NOMO-1 treated with dmso at 0.1 percent for 144 hours (cell line): ENCODE measurements around the gene MRPS10.
A peak's percentile ranks its signal among the peaks of the same experiment; 100 is the strongest.

Experiments used
- DNase-seq: peaks from one replicate; lab custom pipeline; 2025; ENCODE audit not compliant: unreplicated experiment; lab: John Stamatoyannopoulos, UW

The MRPS10 gene

GRCh38 chr6:42217519-42218367 is at the start of gene MRPS10:
TSS of gene MRPS10 (minus strand) at chr6:42217861. CDS start at chr6:42217849, 12 bp downstream.
- peak; percentile 88 for DNase-seq

GRCh38 chr6:42266538-42266937 is 48.9 kb upstream of the MRPS10 start:
- DNase-seq = no peak

GRCh38 chr6:42264852-42265390 is 47.3 kb upstream of the MRPS10 start:
- DNase-seq = no peak

GRCh38 chr6:42264162-42264851 is 46.6 kb upstream of the MRPS10 start:
- DNase-seq = no peak

GRCh38 chr6:42263165-42263728 is 45.6 kb upstream of the MRPS10 start:
- DNase-seq = no peak

- no peak for DNase-seq
Measured at GRCh38 chr6:42260972-42261371, 43.3 kb upstream of the MRPS10 start.

- DNase-seq = no peak
Measured at GRCh38 chr6:42260396-42260888, 42.8 kb upstream of the MRPS10 start.

GRCh38 chr6:42259841-42260395 is 42.3 kb upstream of the MRPS10 start:
- DNase-seq = no peak

- DNase-seq = no peak
Measured at GRCh38 chr6:42259286-42259685, 41.6 kb upstream of the MRPS10 start.

- DNase-seq = no peak
Measured at GRCh38 chr6:42257614-42258013, 40.0 kb upstream of the MRPS10 start.

- no peak for DNase-seq
Measured at GRCh38 chr6:42257063-42257462, 39.4 kb upstream of the MRPS10 start.

- no peak for DNase-seq
Measured at GRCh38 chr6:42255050-42255449, 37.4 kb upstream of the MRPS10 start.

GRCh38 chr6:42254505-42254904 is 36.8 kb upstream of the MRPS10 start:
- DNase-seq = no peak

GRCh38 chr6:42251911-42252637 is 34.4 kb upstream of the MRPS10 start:
- DNase-seq = no peak

GRCh38 chr6:42251500-42251899 is 33.8 kb upstream of the MRPS10 start:
- DNase-seq = no peak

GRCh38 chr6:42250274-42250931 is 32.7 kb upstream of the MRPS10 start:
- DNase-seq = no peak

GRCh38 chr6:42249279-42249678 is 31.6 kb upstream of the MRPS10 start:
- DNase-seq = no peak

- DNase-seq = no peak
Measured at GRCh38 chr6:42243046-42243445, 25.4 kb upstream of the MRPS10 start.

- DNase-seq = no peak
Measured at GRCh38 chr6:42241915-42242314, 24.3 kb upstream of the MRPS10 start.

GRCh38 chr6:42239736-42240375 is 22.2 kb upstream of the MRPS10 start:
- no peak for DNase-seq
